Mucosa of rectum (tissue), 2 donors: ENCODE measurements around the gene IL17F.

Experiments used
- H3K27ac ChIP-seq, 2 donors: one replicate each; pipeline ENCODE4 v1.7.0; 2013; ENCODE audit warnings: inconsistent platforms in 2 of 2, low read depth in 2 of 2, low read length in 2 of 2
- H3K27me3 ChIP-seq, 2 donors: one replicate each; pipeline ENCODE4 v1.7.0; 2013; ENCODE audit warnings: low read length in 2 of 2; ENCODE audit not compliant: control insufficient read depth in 2 of 2, insufficient read depth in 2 of 2
- H3K36me3 ChIP-seq, 2 donors: one replicate each; pipeline ENCODE4 v1.7.0; 2013; ENCODE audit warnings: low read length in 2 of 2; ENCODE audit not compliant: control insufficient read depth in 2 of 2, insufficient read depth in 2 of 2
- H3K4me1 ChIP-seq, 2 donors: one replicate each; pipeline ENCODE4 v1.7.0; 2013; ENCODE audit warnings: low read length in 2 of 2, mild to moderate bottlenecking in 1 of 2; ENCODE audit not compliant: control insufficient read depth in 2 of 2, insufficient read depth in 2 of 2
- H3K4me3 ChIP-seq, 2 donors: one replicate each; pipeline ENCODE4 v1.7.0; 2013; ENCODE audit warnings: low read length in 2 of 2
- H3K9ac ChIP-seq, 2 donors: one replicate each; pipeline ENCODE4 v1.7.0; 2013; ENCODE audit warnings: low read length in 2 of 2, low read depth in 1 of 2, mild to moderate bottlenecking in 1 of 2
- H3K9me3 ChIP-seq, 2 donors: one replicate each; pipeline ENCODE4 v1.7.0; 2013; ENCODE audit warnings: low read length in 2 of 2; ENCODE audit not compliant: control insufficient read depth in 2 of 2
- donor health status: healthy.
- donor health status: Normal muscosa, but diverticular disease.

The IL17F gene

GRCh38 chr6:52244400-52244799, at the start of gene IL17F:
Gene IL17F, minus strand, starts transcription at chr6:52244500. Its CDS starts 71 bp downstream, at chr6:52244429.
- H3K4me3 ChIP-seq = no peak within 1 kb of the TSS
- no peaks in the 10 kb centered on the region for H3K27me3 ChIP-seq
- no peaks in the 10 kb centered on the region for H3K9me3 ChIP-seq
- no peaks in the 10 kb centered on the region for H3K4me1 ChIP-seq
- no peak within 1 kb of the TSS for H3K27ac ChIP-seq
- no peaks in the 10 kb centered on the region for H3K36me3 ChIP-seq
- no peak within 1 kb of the TSS for H3K9ac ChIP-seq

- Histone ChIP-seq H3K4me3 (no peak overlapping the region), H3K27ac (no peak overlapping the region), H3K27me3 (no peaks in the 10 kb centered on the region), H3K36me3 (no peaks in the 10 kb centered on the region), H3K9ac (no peak overlapping the region), H3K4me1 (no peaks in the 10 kb centered on the region), H3K9me3 (no peaks in the 10 kb centered on the region)
Measured at GRCh38 chr6:52293067-52293466, 48.8 kb upstream of the IL17F start.

- Histone ChIP-seq H3K27ac (no peak overlapping the region), H3K27me3 (no peaks in the 10 kb centered on the region), H3K9ac (no peak overlapping the region), H3K9me3 (no peaks in the 10 kb centered on the region), H3K4me3 (no peak overlapping the region), H3K4me1 (peaks cover 0 to 7% of the 10 kb centered on the region in 2 donors), H3K36me3 (no peaks in the 10 kb centered on the region)
Measured at GRCh38 chr6:52288841-52289240, 44.5 kb upstream of the IL17F start.

GRCh38 chr6:52288216-52288615, 43.9 kb upstream of the IL17F start:
- peaks cover 0 to 12% of the 10 kb centered on the region in 2 donors for H3K4me1 ChIP-seq
- no peak overlapping the region for H3K4me3 ChIP-seq
- H3K9ac ChIP-seq = no peak overlapping the region
- H3K36me3 ChIP-seq = no peaks in the 10 kb centered on the region
- no peak overlapping the region for H3K27ac ChIP-seq
- no peaks in the 10 kb centered on the region for H3K9me3 ChIP-seq
- no peaks in the 10 kb centered on the region for H3K27me3 ChIP-seq

GRCh38 chr6:52286798-52287432, 42.6 kb upstream of the IL17F start:
- Histone ChIP-seq H3K9ac (no peak overlapping the region), H3K9me3 (no peaks in the 10 kb centered on the region), H3K27me3 (no peaks in the 10 kb centered on the region), H3K36me3 (peaks cover 0 to 8% of the 10 kb centered on the region in 2 donors), H3K4me1 (peaks cover 0 to 14% of the 10 kb centered on the region in 2 donors), H3K27ac (no peak overlapping the region), H3K4me3 (no peak overlapping the region)

GRCh38 chr6:52285177-52286068, 41.1 kb upstream of the IL17F start:
- no peaks in the 10 kb centered on the region for H3K9me3 ChIP-seq
- peak overlapping the region in 1 of 2 donors; percentile 42 for H3K9ac ChIP-seq
- peak overlapping the region; percentile 63 to 87 for H3K4me3 ChIP-seq
- H3K27me3 ChIP-seq = no peaks in the 10 kb centered on the region
- H3K4me1 ChIP-seq = peaks cover 0 to 14% of the 10 kb centered on the region in 2 donors
- peaks cover 11 to 18% of the 10 kb centered on the region in 2 donors for H3K36me3 ChIP-seq
- no peak overlapping the region for H3K27ac ChIP-seq

GRCh38 chr6:52284460-52285176, 40.3 kb upstream of the IL17F start, which contains the start of gene MCM3:
Gene MCM3, minus strand, starts transcription at chr6:52284742. Its CDS starts 68 bp downstream, at chr6:52284674.
- peaks cover 19 to 26% of the 10 kb centered on the region in 2 donors for H3K36me3 ChIP-seq
- peak within 1 kb of the TSS; percentile 34 to 57 for H3K27ac ChIP-seq

GRCh38 chr6:52284131-52284459, 39.8 kb upstream of the IL17F start:
- Histone ChIP-seq H3K9ac (peak overlapping the region; percentile 74 to 80), H3K27ac (peak overlapping the region; percentile 34 to 57)

More at GRCh38 chr6:52284460-52285176, 40.3 kb upstream of the IL17F start, which contains the start of gene MCM3:
- H3K4me1 ChIP-seq = peaks cover 0 to 14% of the 10 kb centered on the region in 2 donors
- H3K9ac ChIP-seq = peak within 1 kb of the TSS; percentile 74 to 80
- peak within 1 kb of the TSS; percentile 87 to 92 for H3K4me3 ChIP-seq
- no peaks in the 10 kb centered on the region for H3K9me3 ChIP-seq
- H3K27me3 ChIP-seq = no peaks in the 10 kb centered on the region

GRCh38 chr6:52283111-52283510, 38.8 kb upstream of the IL17F start:
- H3K36me3 ChIP-seq = peaks cover 27 to 38% of the 10 kb centered on the region in 2 donors
- H3K27me3 ChIP-seq = no peaks in the 10 kb centered on the region
- H3K4me1 ChIP-seq = peaks cover 0 to 14% of the 10 kb centered on the region in 2 donors
- H3K4me3 ChIP-seq = peak overlapping the region; percentile 87 to 92
- H3K9me3 ChIP-seq = no peaks in the 10 kb centered on the region
- no peak overlapping the region for H3K9ac ChIP-seq
- H3K27ac ChIP-seq = no peak overlapping the region

More at GRCh38 chr6:52284131-52284459, 39.8 kb upstream of the IL17F start:
- H3K9me3 ChIP-seq = no peaks in the 10 kb centered on the region
- no peaks in the 10 kb centered on the region for H3K27me3 ChIP-seq
- H3K4me3 ChIP-seq = peak overlapping the region; percentile 87 to 92
- H3K36me3 ChIP-seq = peaks cover 23 to 31% of the 10 kb centered on the region in 2 donors
- peaks cover 0 to 14% of the 10 kb centered on the region in 2 donors for H3K4me1 ChIP-seq
